Pulmonary artery endothelial cell (primary cell): ENCODE results near the gene PER3. TPM values are rescaled to one million over a fixed set of nuclear protein-coding genes. Genes with fewer than 3 reads are reported as not detected.
"Not testable (repeated sequence)": the region's sequence is repeated elsewhere in the genome, so short reads cannot be mapped to it uniquely, and the experiment has no call there.

ENCODE experiments used
- DNase-seq: peaks from one replicate; pipeline ENCODE4 v3.0.0-alpha.2; 2011; ENCODE audit warnings: low read depth, low spot score
- total RNA-seq: library from RNA; depleted of rRNA; stranded (reverse); fragments of >200 nt; gene quantifications from 2 replicates; pipeline ENCODE4 v1.2.3, GENCODE V29; 2014

Gene PER3
- total RNA-seq, 1 donor from 2014 or later, result 1.9 TPM

DNA sequence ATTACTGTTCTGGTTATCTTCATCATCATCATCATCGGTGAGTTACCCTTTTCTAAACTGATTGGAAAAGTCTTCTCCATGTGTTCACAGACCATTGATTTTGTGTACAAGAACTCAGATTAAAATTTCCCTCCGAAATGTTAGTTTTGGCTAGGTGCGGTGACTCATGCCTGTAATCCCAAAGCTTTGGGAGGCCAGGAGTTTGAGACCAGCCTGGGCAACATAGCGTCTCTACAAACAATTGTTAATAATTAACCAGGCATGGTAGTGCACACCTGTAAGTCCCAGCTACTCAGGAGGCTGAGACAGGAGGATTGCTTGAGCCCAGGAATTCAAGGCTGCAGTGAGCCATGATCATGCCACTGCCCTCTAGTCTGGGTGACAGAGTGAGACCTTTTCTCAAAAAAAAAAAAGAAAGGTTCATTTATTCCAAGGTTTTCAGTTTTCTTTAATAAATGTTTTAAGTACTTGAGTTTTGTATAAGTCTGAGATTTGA lies 5.9 kb upstream of the PER3 start:
- DNase-seq, result no peak

DNA sequence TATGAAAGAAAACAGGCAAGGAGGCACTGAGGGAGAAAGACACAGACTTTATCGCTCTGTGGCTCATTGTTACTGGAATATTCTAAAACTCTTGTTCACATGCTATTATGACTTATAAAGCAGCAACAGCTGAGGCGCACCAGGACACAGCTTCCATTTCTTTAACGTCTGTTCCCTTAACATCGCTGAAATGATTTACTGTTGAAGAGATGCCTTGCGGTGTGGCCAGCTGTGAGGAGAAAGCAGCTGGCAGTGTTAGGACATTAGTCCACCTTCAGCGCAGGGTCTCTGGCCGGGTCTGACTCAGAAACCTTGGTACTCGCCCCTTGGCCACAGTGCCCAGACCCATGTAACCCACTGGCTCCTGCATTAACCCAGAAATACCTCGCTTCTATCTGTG lies 3.1 kb upstream of the PER3 start:
- no peak for DNase-seq

DNA sequence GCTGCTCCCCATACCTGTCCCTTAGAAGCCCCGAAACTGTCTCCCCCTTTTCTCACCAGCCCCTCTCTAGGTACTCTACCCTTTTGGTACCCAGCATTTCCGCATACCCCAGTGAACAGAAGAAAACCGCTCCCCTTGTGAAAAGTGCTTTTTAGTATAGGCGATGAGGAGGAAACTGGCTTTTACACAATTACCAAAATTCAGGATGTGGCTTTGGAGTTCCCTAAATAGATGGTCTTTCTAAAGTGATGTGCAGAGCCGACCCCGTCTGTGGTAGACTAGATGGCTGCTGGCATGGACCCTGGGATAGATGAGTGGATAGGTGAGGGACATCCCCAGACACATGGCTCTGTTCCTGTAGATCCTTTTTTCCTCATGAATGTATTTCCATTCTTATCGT lies 2.6 kb upstream of the PER3 start:
- no peak for DNase-seq

DNA sequence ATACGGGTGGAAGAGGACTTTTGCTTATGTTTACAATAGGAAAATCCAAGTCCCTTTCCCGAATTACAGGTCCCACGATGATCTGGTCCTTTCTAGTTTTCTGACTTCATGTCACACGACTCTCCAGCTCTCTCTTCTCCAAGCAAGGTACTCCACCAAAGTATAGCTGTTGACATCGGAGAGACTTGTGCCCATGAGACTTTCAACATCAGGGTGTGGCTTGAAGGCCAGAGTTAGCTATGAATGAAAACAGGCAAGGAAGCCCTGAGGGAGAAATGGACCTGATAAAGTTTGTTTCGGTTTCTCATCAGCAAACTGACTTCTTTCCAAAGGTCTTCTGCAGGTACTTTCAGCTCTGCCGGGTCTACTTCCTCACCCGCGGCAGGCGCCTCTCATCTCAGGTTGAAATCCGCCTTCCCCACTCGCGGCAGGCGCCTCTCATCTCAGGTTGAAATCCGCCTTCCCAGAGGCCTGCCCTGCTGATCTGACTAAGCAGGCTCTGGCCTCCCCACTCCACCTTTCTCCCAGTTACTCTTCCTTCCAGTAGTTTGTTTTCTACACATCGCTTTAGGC lies 2.1 kb upstream of the PER3 start:
- DNase-seq, result no peak

DNA sequence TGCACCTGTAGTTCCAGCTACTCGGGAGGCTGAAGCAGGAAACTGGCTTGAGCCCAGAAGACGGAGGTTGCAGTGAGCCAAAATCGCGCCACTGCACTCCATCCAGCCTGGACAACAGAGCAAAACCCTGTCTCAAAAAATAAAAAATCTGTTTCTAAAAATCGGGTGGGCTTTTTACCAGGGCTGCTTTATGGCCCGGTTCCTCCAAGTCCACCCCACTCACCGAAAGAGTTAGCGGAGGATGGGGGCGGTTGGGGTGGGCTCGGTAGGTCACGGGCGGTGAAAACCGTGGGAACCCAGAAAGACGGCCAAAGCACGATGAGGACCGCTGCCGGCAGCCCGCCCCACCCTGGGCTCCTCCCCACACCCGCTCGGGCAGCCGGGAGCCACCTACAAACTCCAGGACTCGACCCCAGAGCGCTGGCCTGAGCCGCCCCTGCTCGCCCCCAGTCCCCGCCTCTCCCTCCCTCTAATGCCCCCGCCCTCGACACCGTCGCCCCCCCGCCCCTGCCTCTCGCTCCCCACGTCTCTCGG lies 846 bp upstream of the PER3 start:
- DNase-seq, result no peak

DNA sequence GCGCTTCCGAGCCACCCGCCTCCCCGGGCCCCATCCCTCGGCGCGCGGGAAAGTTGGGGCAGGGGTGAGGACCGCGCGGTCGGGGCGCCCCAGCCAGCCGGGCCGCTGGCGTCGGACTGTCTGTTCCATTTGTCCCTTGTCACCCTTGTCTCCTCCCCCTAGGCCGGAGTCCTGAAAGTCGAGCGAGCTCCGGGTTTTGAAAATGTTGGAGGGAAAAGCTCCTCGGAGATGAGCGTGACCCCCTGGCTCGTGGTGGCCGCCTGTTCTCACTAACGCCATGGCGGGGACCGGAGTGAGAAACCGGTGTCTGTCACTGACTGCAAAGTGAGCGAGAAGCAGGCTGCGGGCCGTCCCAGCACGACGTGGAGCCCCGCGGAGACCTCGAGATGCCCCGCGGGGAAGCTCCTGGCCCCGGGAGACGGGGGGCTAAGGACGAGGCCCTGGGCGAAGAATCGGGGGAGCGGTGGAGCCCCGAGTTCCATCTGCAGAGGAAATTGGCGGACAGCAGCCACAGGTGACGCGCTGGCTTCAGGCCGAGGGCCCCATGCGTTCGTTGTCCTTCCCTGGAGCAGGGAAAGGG lies 491 bp downstream of the PER3 start:
- no peak for DNase-seq

DNA sequence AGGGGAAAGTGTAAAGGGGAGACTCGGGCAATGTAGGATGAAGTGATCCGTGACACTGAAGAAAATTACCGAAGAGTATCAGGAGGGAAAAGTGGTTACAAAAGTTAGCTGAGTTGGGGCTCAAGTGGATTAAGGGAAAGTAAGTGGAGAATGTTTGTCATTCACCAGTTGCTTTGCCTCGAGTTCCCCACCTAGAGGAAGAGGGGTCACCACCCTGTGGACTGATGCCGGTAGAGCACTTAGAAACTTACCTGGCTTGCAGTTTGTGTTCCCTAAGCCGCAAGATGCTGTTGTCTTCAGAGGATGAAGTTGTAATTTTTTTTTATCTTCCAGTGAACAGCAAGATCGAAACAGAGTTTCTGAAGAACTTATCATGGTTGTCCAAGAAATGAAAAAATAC lies 1.0 kb downstream of the PER3 start:
- no peak for DNase-seq

DNA sequence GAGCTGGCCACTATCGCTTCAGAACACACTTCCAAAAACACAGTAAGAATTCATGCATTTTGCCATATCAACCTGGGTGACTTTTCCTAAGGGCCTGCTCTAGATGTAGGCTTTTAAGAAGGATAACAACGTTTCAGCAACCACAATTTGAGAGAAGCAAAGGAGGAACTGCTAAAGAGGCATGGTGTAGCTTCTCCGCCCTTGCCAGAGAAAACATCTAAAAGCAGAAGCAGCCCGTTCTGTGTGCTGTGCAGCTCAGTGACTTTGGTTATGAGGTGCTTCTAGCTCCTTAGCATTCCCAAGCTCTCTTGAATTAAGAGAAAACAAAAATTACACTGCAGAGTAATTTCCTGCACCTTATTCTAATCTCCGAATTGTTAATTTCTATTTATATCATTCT lies 2.7 kb downstream of the PER3 start:
- DNase-seq, result no peak

DNA sequence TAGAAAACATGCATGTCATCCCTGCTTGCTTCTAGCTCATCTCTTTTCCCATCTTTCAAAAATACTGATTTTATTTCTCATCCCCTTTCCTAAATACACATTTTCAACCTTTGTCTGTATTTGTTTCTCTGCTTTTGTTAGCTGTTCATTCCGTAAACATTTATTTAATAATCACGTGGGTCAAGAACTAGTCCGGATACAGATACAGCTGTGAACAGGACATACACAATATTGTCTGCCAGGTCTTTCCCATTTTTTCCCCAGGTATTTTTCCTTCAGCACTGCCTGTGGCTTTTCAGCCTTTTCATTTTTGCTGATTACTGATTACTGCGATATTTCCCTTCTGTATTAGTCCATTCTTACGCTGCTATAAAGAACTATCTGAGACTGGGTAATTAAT lies 5.7 kb downstream of the PER3 start:
- no peak for DNase-seq

DNA sequence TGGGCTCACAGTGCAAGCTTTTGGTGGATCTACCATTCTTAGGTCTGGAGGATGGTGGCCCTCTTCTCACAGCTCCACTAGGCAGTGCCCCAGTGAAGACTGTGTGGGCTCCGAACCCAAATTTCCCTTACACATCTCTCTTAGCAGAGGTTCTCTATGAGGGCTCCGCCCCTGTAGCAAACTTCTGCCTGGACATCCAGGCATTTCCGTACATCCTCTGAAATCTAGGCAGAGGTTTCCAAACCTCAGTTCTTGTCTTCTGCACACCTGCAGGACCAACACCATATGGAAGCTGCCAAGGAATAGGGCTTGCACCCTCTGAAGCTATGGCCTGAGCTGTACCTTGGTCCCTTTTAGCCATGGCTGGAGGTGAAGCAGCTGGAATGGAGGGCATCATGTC lies 6.9 kb downstream of the PER3 start:
- DNase-seq, result not testable (repeated sequence)

DNA sequence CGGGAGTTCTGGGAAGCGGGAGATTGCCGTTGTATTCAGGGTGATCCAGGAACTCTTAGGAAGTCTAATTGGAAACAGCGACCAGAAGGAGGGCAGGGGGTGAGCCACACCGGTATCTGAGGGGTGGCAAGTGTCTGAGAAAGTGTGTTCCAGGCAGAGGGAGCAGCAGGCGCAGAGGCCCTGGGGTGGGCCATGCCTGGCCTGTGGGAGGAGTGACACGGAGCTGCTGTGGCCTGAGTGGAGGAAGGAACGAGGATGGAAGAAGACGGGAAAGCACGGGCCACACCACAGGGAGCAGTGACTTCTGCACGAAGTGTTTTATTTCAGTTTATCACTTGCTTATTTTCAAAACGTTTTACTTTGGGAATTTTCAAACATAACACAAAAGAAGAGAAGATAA lies 11.3 kb downstream of the PER3 start:
- DNase-seq, result no peak

DNA sequence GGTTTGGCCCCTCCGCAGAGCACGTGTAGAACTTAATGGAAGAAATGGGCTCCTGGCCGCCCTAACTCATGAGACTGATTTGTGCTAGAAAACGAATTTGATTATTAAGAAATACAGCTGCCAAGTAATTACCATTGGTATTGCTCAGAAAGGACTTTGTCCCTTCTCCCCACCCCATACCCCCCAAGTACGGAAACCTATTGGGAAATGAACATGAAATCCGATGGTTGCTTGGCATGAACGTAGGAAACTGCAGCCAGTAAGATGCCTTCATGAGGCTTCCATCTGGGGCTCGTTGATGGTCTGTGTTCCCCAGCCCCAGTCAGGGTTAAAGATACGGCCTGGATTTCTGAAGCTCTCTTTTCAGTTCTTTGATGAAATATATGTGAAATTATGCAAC lies 21.4 kb downstream of the PER3 start:
- no peak for DNase-seq

DNA sequence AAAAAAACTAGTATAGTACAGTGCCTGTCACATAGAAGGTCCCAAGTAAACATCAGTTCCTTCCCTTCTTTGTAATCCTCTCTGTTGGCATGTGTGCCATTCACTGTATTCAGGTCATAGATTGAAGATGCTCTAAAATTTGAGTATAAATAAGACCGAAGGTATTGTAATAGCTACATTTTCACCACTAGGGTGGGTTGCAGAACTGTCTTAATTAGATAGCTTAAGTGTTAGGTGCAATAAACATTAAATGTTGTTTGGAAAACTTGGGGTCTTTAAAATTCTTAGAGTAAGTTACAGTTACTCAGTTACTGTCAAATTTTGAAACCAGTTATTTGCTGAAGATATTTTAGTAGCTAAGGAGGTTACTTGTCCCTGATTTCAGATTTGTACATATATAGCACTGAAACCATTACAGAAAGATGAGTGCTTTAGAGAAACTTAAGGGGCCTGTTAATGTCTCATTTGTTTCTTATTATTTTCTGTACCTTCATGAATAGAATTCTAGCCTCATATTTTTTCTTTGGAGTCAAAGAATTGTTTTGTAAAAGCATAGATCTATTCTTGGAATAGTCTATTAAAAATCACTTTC lies 24.3 kb downstream of the PER3 start:
- DNase-seq, result no peak

DNA sequence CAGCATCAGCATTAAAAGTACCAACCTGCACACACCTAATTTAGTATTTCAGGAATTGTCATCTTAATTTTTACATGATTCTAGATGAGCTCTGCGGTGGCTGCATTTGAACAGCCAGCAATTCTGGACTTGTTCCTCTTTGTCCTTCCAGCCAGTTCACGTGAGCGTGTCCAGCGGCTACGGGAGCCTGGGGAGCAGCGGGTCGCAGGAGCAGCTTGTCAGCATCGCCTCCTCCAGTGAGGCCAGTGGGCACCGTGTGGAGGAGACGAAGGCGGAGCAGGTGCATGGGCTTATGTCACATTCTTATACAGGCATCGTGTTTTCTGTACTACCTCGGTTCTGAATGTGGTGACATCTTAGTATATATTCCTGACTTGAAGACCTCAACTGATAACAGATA lies 25.7 kb downstream of the PER3 start:
- DNase-seq, result no peak

DNA sequence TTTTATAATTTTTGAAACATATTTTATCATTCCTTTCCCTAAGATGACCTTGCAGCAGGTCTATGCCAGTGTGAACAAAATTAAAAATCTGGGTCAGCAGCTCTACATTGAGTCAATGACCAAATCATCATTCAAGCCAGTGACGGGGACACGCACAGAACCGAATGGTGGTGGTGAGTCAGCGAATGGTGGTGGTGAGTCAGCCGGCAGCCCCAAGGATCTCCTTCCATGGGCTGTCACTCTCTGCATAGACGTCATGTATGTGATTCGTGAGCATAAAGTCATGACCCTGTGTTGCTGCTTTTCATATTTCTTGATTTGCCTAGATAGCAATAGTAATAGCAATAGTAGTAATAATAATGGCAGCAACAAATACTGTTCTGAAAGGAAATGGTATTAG lies 26.3 kb downstream of the PER3 start:
- DNase-seq, result peak; percentile 22

DNA sequence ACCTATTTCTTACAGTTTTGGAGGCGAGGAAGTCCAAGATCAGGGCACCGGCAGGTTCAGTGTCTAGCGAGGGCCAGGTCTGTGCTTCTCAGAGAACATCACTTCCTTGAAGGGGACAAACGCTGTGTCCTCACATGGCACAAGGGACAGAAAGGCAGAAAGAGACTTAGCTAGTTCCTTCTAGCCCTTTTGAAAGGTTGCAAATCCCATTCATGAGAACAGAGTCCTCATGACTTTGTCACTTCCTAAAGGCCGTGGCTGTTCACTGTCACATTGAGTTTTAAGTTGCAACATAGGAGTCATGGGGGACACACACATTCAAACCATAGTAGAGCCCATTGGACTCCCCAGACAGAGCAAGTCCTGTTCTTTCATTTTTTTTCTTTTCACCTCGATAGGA lies 27.4 kb downstream of the PER3 start:
- no peak for DNase-seq

DNA sequence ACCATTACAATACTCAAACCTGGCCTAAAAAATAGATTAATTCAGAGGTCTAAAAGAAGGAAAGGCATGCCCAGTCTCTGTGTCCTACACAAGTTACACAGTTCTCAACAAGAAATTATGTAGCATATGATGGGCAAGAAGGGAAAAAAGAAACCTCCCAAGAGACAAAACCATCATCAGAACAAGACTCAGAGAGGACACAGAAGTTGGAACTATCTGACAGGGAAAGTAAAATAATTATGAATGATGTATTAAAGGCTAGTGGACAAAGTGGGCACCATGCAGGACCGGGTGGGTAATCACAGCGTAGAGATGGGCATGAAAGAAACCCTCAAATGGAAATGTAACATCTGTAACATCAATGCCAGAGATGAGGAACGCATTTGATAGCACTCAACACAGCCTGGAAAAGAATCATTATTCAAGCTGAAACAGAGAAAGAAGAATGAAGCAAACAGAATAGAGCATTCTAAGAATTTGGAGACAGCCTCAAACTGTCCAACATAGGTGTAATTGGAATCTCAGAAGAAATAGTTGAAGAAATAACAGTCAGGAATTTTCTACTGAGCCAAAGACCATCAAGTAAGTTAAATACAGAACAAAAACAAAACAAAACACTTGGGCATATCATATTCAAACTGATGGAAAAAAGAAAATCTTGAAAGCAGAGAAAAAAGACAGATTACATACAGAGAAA lies 29.7 kb downstream of the PER3 start:
- no peak for DNase-seq

DNA sequence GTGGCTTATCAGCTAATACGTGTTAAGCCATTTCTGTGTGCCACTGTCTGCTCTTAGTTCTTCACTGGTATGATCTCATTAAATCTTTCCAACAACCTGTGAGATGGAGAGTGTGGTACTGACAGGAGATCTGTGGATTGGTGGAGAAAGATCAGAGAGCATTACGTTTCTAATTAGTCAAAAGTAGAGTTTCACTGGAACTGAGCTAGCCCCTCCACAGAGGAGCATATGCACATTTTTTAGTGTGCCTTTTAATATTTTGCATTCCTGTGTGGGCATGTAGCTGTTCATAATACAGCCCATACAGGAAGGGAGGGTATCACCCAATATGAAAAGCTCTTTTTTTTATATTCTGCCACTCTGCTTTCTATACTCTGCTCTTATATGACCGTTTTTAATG lies 37.2 kb downstream of the PER3 start:
- no peak for DNase-seq

DNA sequence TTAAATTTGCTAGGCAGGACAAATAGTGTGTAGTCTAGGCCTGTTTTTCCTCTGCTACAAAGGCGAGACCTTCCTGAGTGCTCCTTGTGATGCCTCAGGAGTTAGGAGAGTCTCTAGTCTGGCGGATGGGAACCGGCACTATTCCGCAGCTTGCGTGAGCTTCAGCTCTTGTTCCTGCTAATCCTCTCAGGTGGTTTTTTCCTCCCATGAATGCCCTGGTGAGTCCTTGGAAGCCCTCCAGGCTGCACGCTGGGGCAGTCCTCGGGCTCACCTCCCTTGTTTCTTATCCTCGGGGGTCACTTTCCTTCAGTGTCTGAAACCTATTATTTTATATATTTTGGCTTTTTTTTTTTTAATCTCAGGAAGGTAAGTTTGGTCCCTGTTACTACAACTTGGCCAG lies 40.6 kb downstream of the PER3 start:
- no peak for DNase-seq

DNA sequence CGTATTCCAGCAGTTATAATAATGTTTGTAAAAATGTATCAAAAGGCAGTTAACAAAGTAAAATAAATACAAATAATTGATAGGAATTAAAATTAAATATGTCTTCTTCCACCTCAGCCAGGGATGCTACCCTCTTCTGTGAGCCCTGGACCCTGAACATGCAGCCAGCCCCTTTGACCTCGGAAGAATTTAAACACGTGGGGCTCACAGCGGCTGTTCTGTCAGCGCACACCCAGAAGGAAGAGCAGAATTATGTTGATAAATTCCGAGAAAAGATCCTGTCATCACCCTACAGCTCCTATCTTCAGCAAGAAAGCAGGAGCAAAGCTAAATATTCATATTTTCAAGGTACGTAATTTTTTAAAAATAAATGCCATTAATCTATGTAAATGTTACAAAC lies 42.3 kb downstream of the PER3 start:
- DNase-seq, result no peak

DNA sequence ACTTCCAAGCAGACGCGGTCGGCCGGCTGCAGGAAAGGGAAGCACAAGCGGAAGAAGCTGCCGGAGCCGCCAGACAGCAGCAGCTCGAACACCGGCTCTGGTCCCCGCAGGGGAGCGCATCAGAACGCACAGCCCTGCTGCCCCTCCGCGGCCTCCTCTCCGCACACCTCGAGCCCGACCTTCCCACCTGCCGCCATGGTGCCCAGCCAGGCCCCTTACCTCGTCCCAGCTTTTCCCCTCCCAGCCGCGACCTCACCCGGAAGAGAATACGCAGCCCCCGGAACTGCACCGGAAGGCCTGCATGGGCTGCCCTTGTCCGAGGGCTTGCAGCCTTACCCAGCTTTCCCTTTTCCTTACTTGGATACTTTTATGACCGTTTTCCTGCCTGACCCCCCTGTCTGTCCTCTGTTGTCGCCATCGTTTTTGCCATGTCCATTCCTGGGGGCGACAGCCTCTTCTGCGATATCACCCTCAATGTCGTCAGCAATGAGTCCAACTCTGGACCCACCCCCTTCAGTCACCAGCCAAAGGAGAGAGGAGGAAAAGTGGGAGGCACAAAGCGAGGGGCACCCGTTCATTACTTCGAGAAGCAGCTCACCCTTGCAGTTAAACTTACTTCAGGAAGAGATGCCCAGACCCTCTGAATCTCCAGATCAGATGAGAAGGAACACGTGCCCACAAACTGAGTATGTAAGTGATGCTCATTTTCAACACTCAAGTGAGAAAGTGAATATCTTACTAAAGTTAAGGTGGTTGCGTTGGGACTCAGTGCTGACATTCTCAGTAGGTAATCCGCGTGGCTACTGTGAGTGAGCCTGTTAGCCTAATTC lies 43.2 kb downstream of the PER3 start:
- no peak for DNase-seq

DNA sequence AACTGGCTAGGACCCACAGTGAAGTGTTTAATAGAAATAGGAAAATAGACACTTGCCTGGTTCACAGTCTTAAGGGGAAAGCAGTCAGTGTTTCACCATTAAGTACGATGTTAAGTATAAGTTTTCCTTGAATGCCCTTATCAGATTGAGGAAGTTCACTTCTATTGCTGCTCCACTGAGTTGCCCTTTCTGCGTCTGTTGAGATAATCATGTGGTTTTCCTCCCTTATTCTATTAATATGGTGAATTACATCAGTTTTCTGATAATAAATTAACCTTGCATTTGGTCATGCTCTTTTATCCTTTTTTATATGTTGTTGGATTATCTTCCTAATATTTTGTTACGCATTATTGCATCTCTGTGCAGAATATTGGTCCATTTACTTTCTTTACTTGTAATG lies 47.4 kb downstream of the PER3 start:
- no peak for DNase-seq
